GM19467 (cell line): ENCODE data around the gene NME1.

Experiments
- ATAC-seq: cut with Tn5 transposase; IDR thresholded peaks from one replicate; pipeline ENCODE4 v1.9.1; 2021; ENCODE audit warnings: mild to moderate bottlenecking, moderate library complexity; ENCODE audit not compliant: unreplicated experiment

Gene NME1

GRCh38 chr17:51189162-51189561, 35.8 kb downstream of the NME1 start:
- ATAC-seq = no peak

GRCh38 chr17:51189628-51190027, 36.3 kb downstream of the NME1 start:
- no peak for ATAC-seq

GRCh38 chr17:51191895-51192294, 38.5 kb downstream of the NME1 start:
- ATAC-seq = no peak

GRCh38 chr17:51197754-51198153, 44.4 kb downstream of the NME1 start:
- no peak for ATAC-seq

GRCh38 chr17:51200295-51200694, 46.9 kb downstream of the NME1 start:
- ATAC-seq = no peak

GRCh38 chr17:51200846-51201245, 47.5 kb downstream of the NME1 start:
- ATAC-seq = no peak

GRCh38 chr17:51203838-51204237, 50.5 kb downstream of the NME1 start:
- no peak for ATAC-seq
